ENCODE data around the gene CD53. TPM values are rescaled to one million over a fixed set of nuclear protein-coding genes. Genes with fewer than 3 reads are reported as not detected.

Gene CD53
- total RNA-seq, 4 donors from 2014 or later = 2.2 to 7.5 (median 6.0) TPM

GRCh38 chr1:110877776-110878175, 4.8 kb downstream of the CD53 start:
- Histone ChIP-seq H3K27me3 (no peaks in the 10 kb centered on the region), H3K9me3 (no peaks in the 10 kb centered on the region), H3K36me3 (no peaks in the 10 kb centered on the region), H3K4me3 (no peak overlapping the region), H3K27ac (no peak overlapping the region), H3K4me1 (no peaks in the 10 kb centered on the region)
- ATAC-seq (no peak), DNase-seq (no peak)
- intact Hi-C loops (cut with DNase I; ENCODE audit: low total_unique reads) = no loop called here
- TF ChIP-seq POLR2A (IDR thresholded peaks at IDR 0.05) = no peak
- TF ChIP-seq CTCF (IDR thresholded peaks at IDR 0.05 in 4 of 5, conservative IDR thresholded peaks at IDR 0.05 in 1 of 5) = no peak
- in situ Hi-C loops (cut with MboI; ENCODE audit: low sequenced_read_pairs in 4 of 4) = no loop called here

- intact Hi-C loops (cut with DNase I; ENCODE audit: low total_unique reads) = no loop called here
- H3K27me3 ChIP-seq = no peaks in the 10 kb centered on the region
- H3K4me1 ChIP-seq = no peaks in the 10 kb centered on the region
- H3K4me3 ChIP-seq = no peak overlapping the region
- ATAC-seq (no peak), DNase-seq (no peak)
- in situ Hi-C loops (cut with MboI; ENCODE audit: low sequenced_read_pairs in 4 of 4) = no loop called here
- no peaks in the 10 kb centered on the region for H3K36me3 ChIP-seq
- no peaks in the 10 kb centered on the region for H3K9me3 ChIP-seq
- TF ChIP-seq CTCF (IDR thresholded peaks at IDR 0.05 in 4 of 5, conservative IDR thresholded peaks at IDR 0.05 in 1 of 5) (no peak), POLR2A (IDR thresholded peaks at IDR 0.05) (no peak)
- H3K27ac ChIP-seq = no peak overlapping the region
Observed at GRCh38 chr1:110878591-110878990, 5.6 kb downstream of the CD53 start.

- no peak overlapping the region for H3K27ac ChIP-seq
- TF ChIP-seq POLR2A (IDR thresholded peaks at IDR 0.05) (no peak), CTCF (IDR thresholded peaks at IDR 0.05 in 4 of 5, conservative IDR thresholded peaks at IDR 0.05 in 1 of 5) (no peak)
Observed at GRCh38 chr1:110878993-110879392, 6.0 kb downstream of the CD53 start.

GRCh38 chr1:110879758-110880606, 7.0 kb downstream of the CD53 start:
- Histone ChIP-seq H3K9me3 (no peaks in the 10 kb centered on the region), H3K27me3 (no peaks in the 10 kb centered on the region), H3K4me3 (no peak overlapping the region), H3K27ac (no peak overlapping the region), H3K36me3 (no peaks in the 10 kb centered on the region), H3K4me1 (no peaks in the 10 kb centered on the region)
- no peak for DNase-seq
- intact Hi-C loops (cut with DNase I; ENCODE audit: low total_unique reads) (no loop called here), in situ Hi-C loops (cut with MboI; ENCODE audit: low sequenced_read_pairs in 4 of 4) (no loop called here)
- no peak for ATAC-seq
- no peak for TF ChIP-seq POLR2A (IDR thresholded peaks at IDR 0.05)
- TF ChIP-seq CTCF (IDR thresholded peaks at IDR 0.05 in 4 of 5, conservative IDR thresholded peaks at IDR 0.05 in 1 of 5) = no peak

More at GRCh38 chr1:110878993-110879392, 6.0 kb downstream of the CD53 start:
- intact Hi-C loops (cut with DNase I; ENCODE audit: low total_unique reads) = no loop called here
- Histone ChIP-seq H3K9me3 (no peaks in the 10 kb centered on the region), H3K4me1 (no peaks in the 10 kb centered on the region), H3K27me3 (no peaks in the 10 kb centered on the region), H3K36me3 (no peaks in the 10 kb centered on the region), H3K4me3 (no peak overlapping the region)
- ATAC-seq = no peak
- DNase-seq = no peak
- in situ Hi-C loops (cut with MboI; ENCODE audit: low sequenced_read_pairs in 4 of 4) = no loop called here

Data from gastrocnemius medialis (tissue), 4 donors.